Cardiac muscle cell (in vitro differentiated cells and primary cell): ENCODE results near the gene MMP28. TPM values are rescaled to one million over a fixed set of nuclear protein-coding genes. Genes with fewer than 3 reads are reported as not detected.

ENCODE experiments used
- DNase-seq, 2 donors: peaks; one replicate each; pipeline versions ENCODE4 v3.0.0 to v3.0.0-alpha.2; 2010 to 2017; ENCODE audit warnings: low read depth in 1 of 2, low spot score in 1 of 2
- H3K27ac ChIP-seq: fragments of 200-600 bp; sonication (generic); 2 replicates; pipeline ENCODE4 v1.5.1; 2016
- H3K27me3 ChIP-seq: fragments of 200-600 bp; sonication (generic); 2 replicates; pipeline ENCODE4 v1.6.0; 2016; ENCODE audit warnings: control low read depth
- H3K36me3 ChIP-seq: fragments of 200-600 bp; sonication (generic); 2 replicates; pipeline ENCODE4 v1.5.1; 2016; ENCODE audit warnings: control low read depth
- H3K4me1 ChIP-seq: fragments of 200-600 bp; sonication (generic); 2 replicates; pipeline ENCODE4 v1.8.1; 2017; ENCODE audit warnings: low read depth, mild to moderate bottlenecking, mixed run types
- H3K4me3 ChIP-seq: fragments of 200-600 bp; sonication (generic); 2 replicates; pipeline ENCODE4 v1.5.1; 2016; ENCODE audit warnings: mild to moderate bottlenecking
- H3K9me3 ChIP-seq: fragments of 200-600 bp; sonication (generic); 2 replicates; pipeline ENCODE4 v1.5.1; 2017; ENCODE audit warnings: low read depth, mild to moderate bottlenecking, control low read depth
- CTCF ChIP-seq: IDR thresholded peaks from 2 replicates; pipeline ENCODE4 v1.5.1; 2012; ENCODE audit warnings: low read depth, mild to moderate bottlenecking, low read length
- polyA plus RNA-seq: library from polyadenylated mRNA; unstranded; fragments of >200 nt; fragmentation: Nextera tagmentation; extraction: Ambion mirVana; gene quantifications from 2 replicates; pipeline ENCODE4 v1.2.1, GENCODE V29; 2016
- total RNA-seq: library from RNA; depleted of rRNA; stranded (reverse); fragments of >200 nt; gene quantifications from 2 replicates; pipeline ENCODE4 v1.2.3, GENCODE V29; 2016

The MMP28 gene
- total and polyA plus RNA-seq, 2 experiments from 2014 or later, result 0.84 TPM; not detected in 1

DNA sequence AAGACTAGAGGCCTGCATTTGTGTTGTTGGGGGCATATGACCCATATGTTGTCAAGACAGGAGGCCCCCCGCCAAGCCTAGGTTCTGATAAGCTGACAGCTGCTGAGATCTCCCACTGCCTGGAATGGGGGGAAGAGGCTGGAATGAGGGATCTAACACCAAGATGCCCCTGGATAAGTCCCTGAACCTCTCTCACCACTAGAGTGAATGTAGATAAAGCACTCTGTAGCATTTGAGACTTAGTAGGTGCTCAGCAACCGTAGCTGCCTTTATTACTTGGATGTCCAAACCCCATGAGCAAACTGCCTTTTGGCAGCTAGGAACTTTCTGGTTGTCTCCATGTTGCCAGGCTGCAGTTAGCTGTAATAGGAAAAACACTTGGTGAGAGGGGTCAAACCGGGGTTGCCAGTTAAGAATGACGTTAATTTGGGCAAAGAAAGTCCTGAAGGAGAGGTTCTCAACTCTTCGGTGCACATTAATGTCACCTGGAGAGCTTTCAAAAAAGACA is 68.4 kb downstream of the MMP28 start:
- no peaks in the 10 kb centered on the region for H3K36me3 ChIP-seq
- no peaks in the 10 kb centered on the region for H3K9me3 ChIP-seq
- no peak overlapping the region for H3K4me3 ChIP-seq
- no peak for TF ChIP-seq CTCF
- peak overlapping the region; percentile 94 for H3K27ac ChIP-seq
- H3K27me3 ChIP-seq, result no peaks in the 10 kb centered on the region
- peaks cover 67% of the 10 kb centered on the region for H3K4me1 ChIP-seq
- peak in 1 of 2 donors; percentile 53 for DNase-seq

DNA sequence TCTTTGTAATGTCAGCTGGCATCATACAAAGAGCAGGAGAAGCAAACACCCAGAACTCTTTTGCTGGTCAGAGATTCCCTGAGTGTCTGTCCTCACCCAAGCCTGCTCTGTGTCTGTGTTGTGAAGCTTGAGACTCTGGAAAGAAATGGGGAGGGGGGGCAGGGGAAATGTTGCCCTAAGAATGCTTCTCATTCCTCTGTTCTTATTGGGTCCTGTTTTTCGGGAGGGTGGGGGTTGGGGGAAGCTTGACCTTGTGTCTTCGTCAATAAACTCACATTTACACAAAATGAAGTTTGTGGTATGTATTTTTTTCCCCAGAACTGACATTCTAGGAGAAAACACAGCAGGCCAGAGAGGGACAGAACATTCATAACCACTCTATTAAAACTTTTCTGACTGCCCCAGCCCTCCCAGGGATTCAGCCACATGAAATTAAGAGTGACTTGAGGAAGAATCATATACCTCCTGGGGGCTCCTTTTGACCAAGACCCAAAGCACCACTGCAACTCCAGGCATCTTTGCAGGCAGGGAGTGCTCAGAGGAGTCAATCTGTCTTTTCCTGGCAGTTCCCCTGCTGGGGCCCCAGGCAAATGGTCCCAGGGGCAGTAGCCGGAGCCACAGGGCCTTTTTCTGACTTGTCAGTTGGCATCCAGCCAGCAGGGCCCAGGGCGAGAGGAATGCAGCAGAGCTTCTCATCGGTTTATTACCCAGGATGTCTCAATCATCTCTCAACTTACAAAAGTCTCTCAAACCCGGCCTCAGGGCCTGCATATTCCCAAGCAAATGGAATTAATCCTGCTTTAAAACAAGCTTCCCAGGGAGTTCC is 69.1 kb downstream of the MMP28 start:
- Histone ChIP-seq H3K4me1 (peaks cover 67% of the 10 kb centered on the region), H3K36me3 (no peaks in the 10 kb centered on the region), H3K27ac (peak overlapping the region; percentile 94), H3K9me3 (no peaks in the 10 kb centered on the region), H3K4me3 (no peak overlapping the region), H3K27me3 (no peaks in the 10 kb centered on the region)
- DNase-seq, result peak; percentile 89 to 95
- no peak for TF ChIP-seq CTCF

GRCh38 chr17:35725802-35726126 is 69.7 kb downstream of the MMP28 start:
- Histone ChIP-seq H3K27me3 (no peaks in the 10 kb centered on the region), H3K36me3 (no peaks in the 10 kb centered on the region), H3K4me3 (no peak overlapping the region), H3K27ac (peak overlapping the region; percentile 94), H3K4me1 (peaks cover 62% of the 10 kb centered on the region), H3K9me3 (no peaks in the 10 kb centered on the region)
- TF ChIP-seq CTCF, result no peak
- DNase-seq, result peak in 1 of 2 donors; percentile 32

- no peaks in the 10 kb centered on the region for H3K27me3 ChIP-seq
- H3K27ac ChIP-seq, result peak overlapping the region; percentile 94
- H3K9me3 ChIP-seq, result no peaks in the 10 kb centered on the region
- no peak for DNase-seq
- TF ChIP-seq CTCF, result no peak
- peaks cover under 1% of the 10 kb centered on the region for H3K36me3 ChIP-seq
- peaks cover 62% of the 10 kb centered on the region for H3K4me1 ChIP-seq
- no peak overlapping the region for H3K4me3 ChIP-seq
Observed at GRCh38 chr17:35725058-35725457, 70.4 kb downstream of the MMP28 start.

GRCh38 chr17:35723735-35724134 is 71.7 kb downstream of the MMP28 start:
- no peak for DNase-seq
- Histone ChIP-seq H3K36me3 (peaks cover 4% of the 10 kb centered on the region), H3K27me3 (no peaks in the 10 kb centered on the region), H3K4me3 (no peak overlapping the region), H3K27ac (peak overlapping the region; percentile 94), H3K9me3 (no peaks in the 10 kb centered on the region), H3K4me1 (peaks cover 51% of the 10 kb centered on the region)
- no peak for TF ChIP-seq CTCF
